ENCODE results near the gene GIGYF2.
"Not testable (repeated sequence)": the region's sequence is repeated elsewhere in the genome, so short reads cannot be mapped to it uniquely, and the experiment has no call there.

The GIGYF2 gene

DNA sequence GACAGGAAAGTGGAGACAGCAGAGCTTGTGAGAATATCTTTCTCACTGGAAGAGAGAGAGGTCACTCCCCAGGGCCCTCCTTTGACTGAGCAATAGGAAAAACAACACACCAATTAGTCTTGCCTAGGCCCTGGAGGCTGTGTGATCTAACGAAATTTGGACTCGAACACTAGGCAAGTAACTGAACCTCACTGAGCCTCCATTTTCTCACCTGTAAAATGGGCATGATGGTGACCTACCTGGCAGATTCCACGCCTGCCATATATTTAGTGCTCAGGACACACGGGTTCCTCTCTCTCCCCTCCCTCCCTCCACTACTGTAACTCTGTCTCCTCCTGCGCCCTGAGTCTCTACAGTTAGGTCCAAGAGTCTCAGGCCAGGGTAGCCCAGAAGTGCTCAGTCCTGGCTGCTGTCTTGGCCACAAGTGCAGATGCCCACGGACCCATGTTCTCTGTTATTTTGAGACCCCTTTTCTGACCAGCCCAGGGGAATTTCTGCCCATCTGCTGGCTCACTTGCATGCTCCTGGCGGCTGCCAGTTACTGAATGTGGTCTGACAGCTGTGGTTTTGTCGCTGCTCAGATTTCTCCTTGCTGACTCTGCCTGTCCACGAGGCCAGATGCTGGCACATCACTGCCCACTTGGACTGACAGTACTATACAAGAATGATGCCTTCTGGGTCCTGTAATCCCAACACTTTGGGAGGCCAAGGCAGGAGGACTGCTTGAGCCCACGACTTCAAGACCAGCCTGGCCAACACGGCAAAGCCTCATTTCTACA is 9.6 kb upstream of the GIGYF2 start:
- H3K9me2 ChIP-seq (replicated peaks; ENCODE audit: insufficient read depth, low read length): no peaks in the 10 kb centered on the region
- H3K36me3 ChIP-seq (replicated peaks; ENCODE audit: insufficient read depth, low read length): no peaks in the 10 kb centered on the region
- H3K9ac ChIP-seq (ENCODE audit: low read length): no peak overlapping the region
- H3K27me3 ChIP-seq (replicated peaks; ENCODE audit: insufficient read depth, low read length): no peaks in the 10 kb centered on the region
- no peak overlapping the region for H3K27ac ChIP-seq (ENCODE audit: low read length)
- no peak overlapping the region for H3K4me3 ChIP-seq (ENCODE audit: low read length)
- H3K9me3 ChIP-seq (replicated peaks; ENCODE audit: insufficient read depth, low read length): no peaks in the 10 kb centered on the region
- H2AFZ ChIP-seq (ENCODE audit: low read length): no peak overlapping the region
- DNase-seq: peak; percentile 21
- H3F3A ChIP-seq (ENCODE audit: insufficient read depth, low read length): no peaks in the 10 kb centered on the region
- TF ChIP-seq EZH2phosphoT487 (IDR thresholded peaks at IDR 0.05; ENCODE audit: low read length) (no peak), EZH2 (optimal IDR thresholded peaks at IDR 0.05; ENCODE audit: low read depth, low read length) (no peak)
- TF ChIP-seq, protein P1, sequence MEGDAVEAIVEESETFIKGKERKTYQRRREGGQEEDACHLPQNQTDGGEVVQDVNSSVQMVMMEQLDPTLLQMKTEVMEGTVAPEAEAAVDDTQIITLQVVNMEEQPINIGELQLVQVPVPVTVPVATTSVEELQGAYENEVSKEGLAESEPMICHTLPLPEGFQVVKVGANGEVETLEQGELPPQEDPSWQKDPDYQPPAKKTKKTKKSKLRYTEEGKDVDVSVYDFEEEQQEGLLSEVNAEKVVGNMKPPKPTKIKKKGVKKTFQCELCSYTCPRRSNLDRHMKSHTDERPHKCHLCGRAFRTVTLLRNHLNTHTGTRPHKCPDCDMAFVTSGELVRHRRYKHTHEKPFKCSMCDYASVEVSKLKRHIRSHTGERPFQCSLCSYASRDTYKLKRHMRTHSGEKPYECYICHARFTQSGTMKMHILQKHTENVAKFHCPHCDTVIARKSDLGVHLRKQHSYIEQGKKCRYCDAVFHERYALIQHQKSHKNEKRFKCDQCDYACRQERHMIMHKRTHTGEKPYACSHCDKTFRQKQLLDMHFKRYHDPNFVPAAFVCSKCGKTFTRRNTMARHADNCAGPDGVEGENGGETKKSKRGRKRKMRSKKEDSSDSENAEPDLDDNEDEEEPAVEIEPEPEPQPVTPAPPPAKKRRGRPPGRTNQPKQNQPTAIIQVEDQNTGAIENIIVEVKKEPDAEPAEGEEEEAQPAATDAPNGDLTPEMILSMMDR (IDR thresholded peaks at IDR 0.05; ENCODE audit: low read length): no peak
- no peaks in the 10 kb centered on the region for H3K4me1 ChIP-seq (ENCODE audit: low read length)
- H3K4me2 ChIP-seq (ENCODE audit: low read depth, low read length): no peak overlapping the region
- no peaks in the 10 kb centered on the region for H4K20me1 ChIP-seq (ENCODE audit: insufficient read depth, low read length)
- no peaks in the 10 kb centered on the region for H3K79me2 ChIP-seq (ENCODE audit: low read length)

DNA sequence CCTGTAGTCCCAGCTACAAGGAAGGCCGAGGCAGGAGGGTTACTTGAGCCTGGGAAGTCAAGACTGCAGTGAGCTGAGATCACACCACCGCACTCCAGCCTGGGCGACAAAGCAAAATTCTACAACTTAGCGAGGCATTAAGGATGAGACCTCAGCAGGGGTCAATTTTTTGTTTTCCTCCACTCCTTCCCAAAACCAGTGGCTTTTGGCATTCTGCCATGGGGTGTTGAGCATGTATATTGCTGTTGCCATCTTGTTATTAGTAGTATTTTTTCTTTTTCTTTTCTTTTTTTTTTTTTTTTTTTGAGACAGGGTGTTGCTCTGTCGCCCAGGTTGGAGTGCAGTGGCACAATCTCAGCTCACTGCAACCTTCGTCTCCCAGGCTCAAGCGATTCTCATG is 8.9 kb upstream of the GIGYF2 start:
- Histone ChIP-seq H3K9ac (ENCODE audit: low read length) (no peak overlapping the region), H3K9me3 (replicated peaks; ENCODE audit: insufficient read depth, low read length) (no peaks in the 10 kb centered on the region), H3K79me2 (ENCODE audit: low read length) (no peaks in the 10 kb centered on the region), H3K27me3 (replicated peaks; ENCODE audit: insufficient read depth, low read length) (no peaks in the 10 kb centered on the region), H3K4me1 (ENCODE audit: low read length) (no peaks in the 10 kb centered on the region), H3K4me3 (ENCODE audit: low read length) (no peak overlapping the region), H2AFZ (ENCODE audit: low read length) (no peak overlapping the region), H3K9me2 (replicated peaks; ENCODE audit: insufficient read depth, low read length) (no peaks in the 10 kb centered on the region), H3F3A (ENCODE audit: insufficient read depth, low read length) (no peaks in the 10 kb centered on the region), H4K20me1 (ENCODE audit: insufficient read depth, low read length) (no peaks in the 10 kb centered on the region), H3K36me3 (replicated peaks; ENCODE audit: insufficient read depth, low read length) (no peaks in the 10 kb centered on the region), H3K4me2 (ENCODE audit: low read depth, low read length) (no peak overlapping the region), H3K27ac (ENCODE audit: low read length) (no peak overlapping the region)
- TF ChIP-seq EZH2 (optimal IDR thresholded peaks at IDR 0.05; ENCODE audit: low read depth, low read length) (no peak), EZH2phosphoT487 (IDR thresholded peaks at IDR 0.05; ENCODE audit: low read length) (no peak)
- TF ChIP-seq, protein P1 (IDR thresholded peaks at IDR 0.05; ENCODE audit: low read length): no peak
- DNase-seq: no peak

GRCh38 chr2:232689152-232689910 is 7.8 kb upstream of the GIGYF2 start:
- Histone ChIP-seq H3K9me2 (replicated peaks; ENCODE audit: insufficient read depth, low read length) (no peaks in the 10 kb centered on the region), H3K4me1 (ENCODE audit: low read length) (no peaks in the 10 kb centered on the region), H3K27ac (ENCODE audit: low read length) (no peak overlapping the region), H3F3A (ENCODE audit: insufficient read depth, low read length) (no peaks in the 10 kb centered on the region), H3K4me2 (ENCODE audit: low read depth, low read length) (no peak overlapping the region), H3K9ac (ENCODE audit: low read length) (no peak overlapping the region), H3K9me3 (replicated peaks; ENCODE audit: insufficient read depth, low read length) (no peaks in the 10 kb centered on the region), H3K79me2 (ENCODE audit: low read length) (no peaks in the 10 kb centered on the region), H2AFZ (ENCODE audit: low read length) (no peak overlapping the region), H3K27me3 (replicated peaks; ENCODE audit: insufficient read depth, low read length) (no peaks in the 10 kb centered on the region), H3K36me3 (replicated peaks; ENCODE audit: insufficient read depth, low read length) (no peaks in the 10 kb centered on the region), H3K4me3 (ENCODE audit: low read length) (no peak overlapping the region), H4K20me1 (ENCODE audit: insufficient read depth, low read length) (no peaks in the 10 kb centered on the region)
- DNase-seq: no peak
- TF ChIP-seq EZH2 (optimal IDR thresholded peaks at IDR 0.05; ENCODE audit: low read depth, low read length) (no peak), EZH2phosphoT487 (IDR thresholded peaks at IDR 0.05; ENCODE audit: low read length) (no peak)
- TF ChIP-seq, protein P1 (IDR thresholded peaks at IDR 0.05; ENCODE audit: low read length): no peak

GRCh38 chr2:232691117-232691516 is 6.0 kb upstream of the GIGYF2 start:
- H3K4me2 ChIP-seq (ENCODE audit: low read depth, low read length); H3K36me3 ChIP-seq (replicated peaks; ENCODE audit: insufficient read depth, low read length); DNase-seq; H3K4me3 ChIP-seq (ENCODE audit: low read length); H3K27me3 ChIP-seq (replicated peaks; ENCODE audit: insufficient read depth, low read length); H3K9me2 ChIP-seq (replicated peaks; ENCODE audit: insufficient read depth, low read length); H3K79me2 ChIP-seq (ENCODE audit: low read length); H2AFZ ChIP-seq (ENCODE audit: low read length); H3F3A ChIP-seq (ENCODE audit: insufficient read depth, low read length); H3K4me1 ChIP-seq (ENCODE audit: low read length); H3K9me3 ChIP-seq (replicated peaks; ENCODE audit: insufficient read depth, low read length); H3K9ac ChIP-seq (ENCODE audit: low read length); H3K27ac ChIP-seq (ENCODE audit: low read length); H4K20me1 ChIP-seq (ENCODE audit: insufficient read depth, low read length): not testable (repeated sequence)
